HG03060 (cell line): ENCODE data around the gene ZKSCAN5.

Source experiments
- ATAC-seq: cut with Tn5 transposase; IDR thresholded peaks from one replicate; pipeline ENCODE4 v1.9.1; 2021; ENCODE audit warnings: low read depth, moderate number of reproducible peaks; ENCODE audit not compliant: unreplicated experiment

Gene ZKSCAN5

DNA sequence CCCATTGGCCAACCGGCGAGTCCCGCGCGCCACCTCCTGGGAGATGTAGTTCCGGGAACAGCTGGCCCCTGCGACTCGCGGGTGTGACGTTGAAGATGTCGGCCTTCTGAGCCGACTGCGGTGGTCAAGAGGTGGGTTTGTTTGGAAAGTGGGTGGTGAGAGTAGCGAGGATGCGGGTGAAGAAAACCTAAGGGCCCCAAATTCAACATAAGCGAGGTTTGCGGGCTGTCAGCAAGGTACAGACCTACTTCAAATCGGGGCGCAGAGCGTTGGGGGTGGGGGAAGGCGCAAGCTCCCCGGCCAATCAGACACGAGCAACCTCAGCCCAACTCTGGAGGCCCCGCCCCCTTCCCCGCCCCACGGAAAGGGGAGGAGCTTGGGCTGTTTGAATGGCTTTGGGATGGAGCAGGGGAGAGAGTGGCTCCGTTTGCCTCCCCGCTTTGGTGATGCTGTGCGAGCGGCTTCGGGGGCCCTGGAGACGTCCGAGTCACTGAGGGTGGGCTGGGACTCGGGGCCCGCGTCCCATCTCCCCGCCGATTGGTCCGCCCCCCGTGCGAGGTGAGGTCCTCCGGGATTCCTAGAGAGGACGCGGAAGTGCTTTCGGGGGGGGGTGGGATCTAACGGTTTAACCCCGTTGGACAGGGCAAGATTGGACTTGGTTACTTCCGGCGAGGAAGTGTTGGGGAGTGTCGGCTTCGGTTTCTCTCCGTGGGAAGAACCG, at the start of gene ZKSCAN5:
TSS of gene ZKSCAN5 (plus strand) at position 60 of the 721 bp plus-strand sequence. CDS start 1,383 bp downstream, outside the sequence.
- peak; percentile 48 for ATAC-seq

DNA sequence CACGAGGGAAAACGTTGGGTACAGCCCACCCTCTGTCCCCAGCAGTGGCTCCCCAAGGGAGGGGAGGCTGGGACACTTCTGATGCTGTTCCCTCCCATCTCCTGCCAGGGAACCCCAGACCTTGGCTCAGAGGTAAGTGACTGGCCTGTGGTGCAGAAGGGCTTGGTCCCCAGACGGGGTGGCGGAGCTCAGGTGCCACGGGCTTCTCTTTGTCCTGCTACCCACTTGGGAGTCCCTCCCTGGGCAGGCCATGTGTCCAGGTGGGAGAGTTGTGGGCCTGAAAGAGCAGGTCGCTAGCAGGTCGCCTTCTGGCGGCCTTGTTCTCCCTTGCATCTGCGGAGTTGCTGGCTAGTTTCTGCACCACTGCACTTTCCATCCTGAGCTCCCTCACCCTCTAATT, 48.6 kb upstream of the ZKSCAN5 start:
- ATAC-seq: no peak

GRCh38 chr7:99456288-99456687, 48.2 kb upstream of the ZKSCAN5 start:
- ATAC-seq: no peak

DNA sequence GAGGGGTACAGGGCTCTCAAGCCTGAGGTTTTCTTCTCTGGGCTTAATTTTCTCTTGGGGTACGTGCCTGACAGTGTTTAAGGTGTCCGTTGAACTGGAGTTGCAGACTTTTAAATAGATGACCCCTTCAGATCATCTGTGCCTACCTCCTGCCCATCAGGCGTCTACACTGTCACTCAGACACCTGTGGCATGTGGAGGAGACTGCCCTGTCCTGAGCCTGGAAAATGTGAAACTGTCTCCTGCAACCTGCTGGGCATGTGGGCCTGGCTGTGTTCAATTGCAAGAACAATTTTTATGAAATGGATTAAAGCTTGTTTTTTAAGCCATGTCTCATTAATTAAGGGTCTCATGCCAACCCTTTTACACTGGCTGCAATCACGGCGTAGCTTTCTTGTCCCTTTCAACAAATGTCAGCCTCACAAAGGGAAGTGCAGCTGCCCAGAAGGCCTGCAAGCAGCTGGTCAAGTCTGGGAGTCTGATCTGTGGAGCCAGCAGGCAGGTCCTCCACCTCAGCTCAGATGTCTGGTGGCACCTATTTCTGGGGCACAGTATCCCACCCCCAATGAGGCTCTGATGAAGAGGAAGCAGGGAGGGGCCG, 47.3 kb upstream of the ZKSCAN5 start:
- ATAC-seq: no peak

DNA sequence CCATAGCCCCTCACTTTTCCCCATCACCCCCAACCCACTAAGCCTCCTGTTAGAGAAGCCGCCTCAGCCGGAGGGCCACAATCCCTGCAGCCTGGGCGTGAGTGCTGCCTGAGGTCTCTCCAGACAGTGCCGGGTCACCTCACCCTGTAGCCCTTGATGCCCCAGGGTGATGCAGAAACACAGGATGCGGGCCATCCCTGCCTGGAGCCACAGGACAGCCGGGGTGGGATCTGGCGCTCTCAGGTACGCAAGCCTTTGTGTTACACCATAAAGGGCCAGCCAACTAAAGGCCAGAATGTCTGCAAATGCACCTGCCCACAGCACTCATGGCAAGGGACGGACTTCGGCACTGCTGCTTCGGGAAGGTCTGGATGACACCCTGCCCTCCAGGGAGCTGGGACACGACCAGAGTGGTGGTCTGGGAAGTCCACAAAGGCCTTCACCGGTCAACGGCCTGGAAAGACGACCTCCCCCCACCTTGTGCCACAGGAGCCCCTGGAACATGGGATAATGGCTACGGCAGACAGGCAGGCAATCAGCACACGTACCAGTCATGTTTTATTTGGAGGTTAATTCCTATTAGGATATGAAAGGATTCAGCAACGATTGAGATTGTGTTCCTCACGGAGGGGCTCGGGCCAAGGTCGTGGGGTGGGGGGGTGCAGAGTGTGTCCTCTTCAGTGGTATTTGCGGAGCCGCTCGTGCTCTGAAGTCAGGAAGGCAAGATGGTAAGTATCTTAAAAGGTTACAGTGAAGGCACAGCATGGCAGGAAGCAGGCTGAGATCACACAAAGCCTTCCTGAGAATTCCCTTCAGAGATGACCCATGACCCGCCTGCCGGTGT, 46.6 kb upstream of the ZKSCAN5 start:
- ATAC-seq: no peak

DNA sequence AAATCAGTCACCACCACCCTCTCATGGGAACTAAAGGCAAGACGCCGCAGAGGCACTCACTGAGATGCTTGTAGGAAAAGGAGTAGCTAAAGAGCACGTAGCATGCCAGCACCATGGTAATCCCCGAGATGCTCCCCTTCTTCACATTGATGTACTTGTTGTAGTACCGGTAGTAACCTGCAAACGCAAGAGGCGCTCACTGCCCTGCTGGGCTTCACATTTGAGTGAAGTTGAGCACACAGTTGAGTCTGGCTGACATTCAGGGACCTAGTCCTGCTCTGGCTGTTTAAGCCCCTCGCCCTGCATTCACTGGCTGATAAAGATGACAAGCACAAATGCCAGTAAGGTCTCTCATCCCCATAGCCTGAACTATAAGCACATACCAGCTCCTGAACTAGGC, 45.4 kb upstream of the ZKSCAN5 start:
- no peak for ATAC-seq

DNA sequence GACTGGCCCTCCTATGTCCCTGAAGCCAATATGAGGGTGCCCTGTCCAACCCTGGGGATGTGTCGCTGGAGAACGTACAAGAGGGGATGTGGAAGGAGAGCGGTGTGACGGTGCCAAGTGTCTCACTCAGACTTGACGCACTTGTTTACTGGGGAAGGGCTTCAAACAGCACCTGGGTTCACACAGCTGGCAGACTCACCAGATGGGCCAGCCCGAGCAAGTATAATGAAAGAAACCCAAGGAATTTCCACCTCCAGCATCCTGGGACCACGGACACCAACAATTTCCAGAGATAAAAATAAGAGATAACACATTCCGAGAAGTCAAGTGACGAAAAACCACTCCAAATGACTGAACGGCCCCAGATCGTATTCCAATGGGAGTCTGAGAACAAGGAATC, 43.8 kb upstream of the ZKSCAN5 start:
- no peak for ATAC-seq

- ATAC-seq: no peak
These were observed 43.2 kb upstream of the ZKSCAN5 start for GRCh38 chr7:99461221-99461620.

DNA sequence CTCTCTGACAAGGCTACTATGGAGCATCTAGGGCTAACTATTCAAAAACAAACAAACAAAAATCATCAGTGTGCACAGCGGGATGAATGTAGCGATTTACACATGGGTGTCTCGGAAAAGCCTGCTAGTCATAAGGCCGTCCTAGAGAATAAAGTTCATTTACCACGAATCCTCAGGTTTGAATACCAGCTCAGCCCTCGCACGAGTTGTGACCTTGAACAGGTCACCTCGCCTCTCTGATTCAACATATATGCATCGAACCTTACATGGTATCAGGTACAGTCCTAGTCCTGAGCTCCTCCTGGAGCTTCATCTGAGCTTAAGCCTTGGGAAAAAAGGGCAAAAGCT, 39.1 kb upstream of the ZKSCAN5 start:
- no peak for ATAC-seq

DNA sequence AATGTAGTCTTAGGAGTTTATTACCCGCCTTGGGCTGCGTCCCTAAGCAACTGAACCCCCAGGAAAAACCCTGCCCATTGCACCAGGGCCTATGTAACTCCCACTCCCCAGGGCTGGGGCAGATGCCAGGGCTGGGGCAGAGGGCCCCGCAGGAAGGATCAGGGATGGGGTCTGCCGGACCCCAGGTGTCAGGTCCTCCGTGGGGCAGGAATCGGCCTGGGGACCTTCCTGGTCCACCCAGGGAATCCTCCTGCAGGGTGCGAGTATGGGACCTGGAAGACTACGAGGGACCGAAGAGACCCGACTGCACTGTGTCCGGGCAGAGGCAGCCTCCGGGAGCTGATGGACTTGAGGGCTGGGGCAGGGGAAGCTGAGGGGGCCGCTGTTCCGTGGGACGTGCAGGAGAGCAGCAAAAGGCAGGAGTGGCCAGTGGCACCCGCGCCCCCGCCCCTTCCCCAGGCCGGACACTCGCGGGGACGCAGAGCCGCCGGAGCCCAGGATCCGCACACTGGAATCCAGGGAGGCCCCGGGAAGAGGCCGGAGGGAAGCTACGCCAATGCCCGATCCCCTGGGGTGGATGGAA, 36.0 kb upstream of the ZKSCAN5 start:
- ATAC-seq: no peak

DNA sequence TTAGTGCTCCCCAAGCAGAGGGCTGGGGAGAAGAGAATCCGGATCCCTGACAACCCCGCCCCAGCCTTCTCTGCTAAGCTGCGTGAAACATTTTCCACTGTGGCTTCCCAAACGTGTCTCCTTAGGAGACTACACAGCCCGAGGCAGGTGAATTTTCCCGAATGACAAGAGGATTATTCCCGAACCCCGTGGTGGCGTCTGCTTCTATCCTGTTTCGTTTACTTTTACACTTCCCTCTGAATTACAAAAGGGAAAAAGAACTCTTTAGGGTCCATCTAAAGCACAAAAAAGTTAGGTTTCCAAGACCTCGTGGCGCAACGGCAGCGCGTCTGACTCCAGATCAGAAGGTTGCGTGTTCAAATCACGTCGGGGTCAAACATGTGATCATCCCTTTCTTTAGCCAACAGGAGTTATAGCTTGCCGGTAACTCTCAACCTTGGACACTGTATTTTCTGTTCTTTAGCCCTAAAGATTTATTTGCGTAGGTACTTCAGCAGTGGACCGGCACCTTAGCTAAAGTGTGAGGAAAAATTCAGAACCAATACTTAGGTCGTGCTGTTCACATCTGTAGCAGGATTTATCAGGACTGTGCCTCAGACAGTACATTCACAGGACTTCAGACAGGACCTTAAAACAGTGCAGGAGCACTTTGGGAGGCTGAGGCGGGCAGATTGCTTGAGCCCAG, 34.9 kb upstream of the ZKSCAN5 start:
- no peak for ATAC-seq

DNA sequence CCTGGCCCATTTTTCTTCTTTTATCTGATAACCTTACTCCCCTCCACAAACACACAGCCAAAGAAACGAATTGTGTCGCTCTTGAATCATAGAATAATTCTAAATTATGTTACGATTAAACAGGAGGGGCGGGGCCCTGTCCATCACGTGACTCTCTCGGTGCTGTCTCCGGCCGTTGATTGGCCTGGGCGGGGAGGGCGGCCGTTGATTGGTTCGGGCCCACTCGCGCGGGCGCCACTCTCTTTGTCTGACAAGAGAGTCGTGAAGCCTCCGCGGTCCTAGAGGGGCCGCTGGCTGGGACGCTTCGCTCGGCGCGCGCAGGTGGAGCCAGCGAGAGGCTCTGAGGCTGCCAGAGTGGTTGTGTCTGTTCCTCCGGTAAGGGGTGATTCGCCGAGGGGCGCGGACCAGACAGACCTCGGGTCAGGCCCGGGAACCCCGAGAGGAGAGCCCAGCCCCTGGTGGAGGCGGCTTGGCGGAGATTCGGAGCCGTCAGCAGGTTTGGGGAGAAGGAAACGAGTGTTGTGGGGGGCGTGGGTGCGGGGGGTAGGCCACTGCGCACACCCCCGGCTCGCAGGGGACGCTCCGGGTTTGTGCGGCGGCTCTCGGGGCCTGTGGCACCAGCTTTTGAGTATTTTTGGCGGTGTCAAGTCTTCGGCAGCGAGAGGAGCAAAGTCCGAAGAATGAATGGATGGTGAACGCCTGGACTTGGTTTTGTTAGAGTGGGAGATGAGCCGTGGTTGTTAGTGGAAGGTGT, 31.7 kb upstream of the ZKSCAN5 start, which contains the start of gene ZNF789:
TSS of gene ZNF789 (plus strand) at position 330 of the 754 bp plus-strand sequence. CDS start 3,567 bp downstream, outside the sequence.
- ATAC-seq: peak; percentile 45

DNA sequence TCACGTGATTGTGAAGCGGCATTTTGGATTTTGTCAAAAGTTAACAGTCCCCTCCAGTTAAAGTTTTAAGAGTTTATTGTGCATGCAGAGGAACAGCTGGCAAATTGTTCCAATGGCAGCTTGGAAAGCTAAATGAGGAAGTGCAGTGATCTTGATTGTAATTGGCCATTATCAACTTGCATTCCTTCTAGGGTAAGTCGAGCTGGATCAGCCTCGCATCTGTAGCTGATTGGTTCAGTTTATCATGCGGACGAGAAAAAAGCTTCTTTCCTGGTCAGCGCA, 31.2 kb upstream of the ZKSCAN5 start:
- ATAC-seq: no peak

DNA sequence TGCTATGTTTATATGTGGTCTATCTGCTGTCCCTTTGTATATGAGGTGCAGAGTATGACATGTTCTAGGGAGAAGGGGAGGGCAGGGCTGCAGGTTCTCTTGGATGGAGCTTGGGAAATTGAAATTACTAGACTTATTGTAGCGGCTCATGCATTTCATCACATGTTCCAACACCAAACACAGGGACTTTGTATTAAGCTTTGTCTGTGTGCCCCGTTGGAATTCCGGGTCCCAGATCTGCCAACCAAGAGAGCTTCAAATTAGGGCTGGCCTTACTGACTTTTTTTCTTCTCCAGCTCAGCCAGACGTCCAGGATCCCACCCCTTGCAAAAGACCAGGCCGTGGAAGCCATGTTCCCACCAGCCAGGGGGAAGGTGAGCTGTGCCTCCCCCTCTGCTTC, 28.4 kb upstream of the ZKSCAN5 start:
- no peak for ATAC-seq

- no peak for ATAC-seq
These were observed 25.7 kb upstream of the ZKSCAN5 start for GRCh38 chr7:99478464-99479440.

- no peak for ATAC-seq
These were observed 19.4 kb upstream of the ZKSCAN5 start for GRCh38 chr7:99485094-99485493.

- ATAC-seq: no peak
These were observed 15.2 kb upstream of the ZKSCAN5 start for GRCh38 chr7:99489235-99489634.

- no peak for ATAC-seq
These were observed 13.6 kb upstream of the ZKSCAN5 start for GRCh38 chr7:99490878-99491277.

- ATAC-seq: no peak
These were observed 10.6 kb upstream of the ZKSCAN5 start for GRCh38 chr7:99493823-99494222.
